Heart right ventricle (tissue), 16 donors: Measurements from ENCODE around the gene SDCCAG8. TPM values are rescaled to one million over a fixed set of nuclear protein-coding genes. Genes with fewer than 3 reads are reported as not detected.

Source experiments
- ATAC-seq, 8 donors: fragments of 200-7000 bp; cut with Tn5 transposase; one replicate each; pipeline ENCODE4 v1.9.1; 2020; ENCODE audit warnings: mild to moderate bottlenecking in 8 of 8, moderate library complexity in 8 of 8, moderate number of reproducible peaks in 1 of 8
- DNase-seq, 2 donors: peaks; one replicate each; pipeline ENCODE4 v3.0.0-alpha.2; 2020
- H3K27ac ChIP-seq, 10 donors: fragments of 200-600 bp; sonication (generic) in 2 of 10; one replicate each; pipeline versions ENCODE4 v1.5.0 to v1.8.0; 2020 to 2022; ENCODE audit warnings: mild to moderate bottlenecking in 3 of 10
- H3K27me3 ChIP-seq, 7 donors: fragments of 200-600 bp; one replicate each; pipeline ENCODE4 v1.8.0; 2021 to 2022; ENCODE audit warnings: mild to moderate bottlenecking in 2 of 7
- H3K36me3 ChIP-seq, 9 donors: fragments of 200-600 bp; sonication (generic) in 1 of 9; one replicate each; pipeline versions ENCODE4 v1.5.0 to v1.8.0; 2020 to 2022; ENCODE audit warnings: mild to moderate bottlenecking in 2 of 9
- H3K4me1 ChIP-seq, 9 donors: fragments of 200-600 bp; sonication (generic) in 1 of 9; one replicate each; pipeline versions ENCODE4 v1.5.0 to v1.8.0; 2020 to 2022; ENCODE audit warnings: mild to moderate bottlenecking in 4 of 9
- H3K4me3 ChIP-seq, 10 donors: fragments of 200-600 bp; sonication (generic) in 2 of 10; one replicate each; pipeline versions ENCODE4 v1.5.0 to v1.8.0; 2020 to 2022; ENCODE audit warnings: mild to moderate bottlenecking in 7 of 10, moderate library complexity in 2 of 10
- H3K9me3 ChIP-seq, 11 donors: fragments of 200-600 bp in 10 of 11; sonication (generic) in 2 of 11; one replicate each; pipeline versions ENCODE4 v1.5.0 to v1.8.0; 2013 to 2022; ENCODE audit warnings: mild to moderate bottlenecking in 2 of 11, control low read depth in 1 of 11, moderate library complexity in 1 of 11
- WGBS, 2 donors: extraction: QIAGEN DNeasy Blood & Tissue Kit; methylation state at CpG; one replicate each; pipeline ENCODE4 v1.1.7; 2013; ENCODE audit warnings: inconsistent platforms in 1 of 2; 5-methylcytosine and 5-hydroxymethylcytosine counted together
- intact Hi-C, 10 donors: fragments of 100-400 bp; cut with DNase I; formaldehyde crosslinking; loops; one replicate each; pipeline versions ENCODE4 v1.11.1 to v1.14.2; 2022
- polyA plus RNA-seq, 2 donors: library from polyadenylated mRNA; stranded (reverse); fragments of 200-250 nt; gene quantifications; one replicate each; pipeline ENCODE4 v1.2.3, GENCODE V29; 2013
- total RNA-seq, 10 donors: library from RNA; stranded (reverse); fragmentation: NEBNext Ultra II Directional in 3 of 10; extraction: Animal tissue kit (Norgen Biotek cat#: 25700) in 3 of 10; gene quantifications; one replicate each; pipeline versions ENCODE4 v1.2.1 to v1.2.4, GENCODE V29; 2021 to 2023
- TF ChIP-seq, protein P1 (sequence below), 9 donors: fragments of 200-600 bp; sonication (generic) in 2 of 9; IDR thresholded peaks; one replicate each; pipeline versions ENCODE4 v1.5.0 to v1.8.0; 2021 to 2022; ENCODE audit warnings: antibody characterized with exemption in 9 of 9, mild to moderate bottlenecking in 5 of 9, moderate library complexity in 1 of 9
- donor health status: Arrhythmogenic right ventricular cardiomyopathy.
- donor health status: ischemic (EF 13 %, LVEDD 7.1; RV severe dilation, severe dysfunction).
- donor health status: healthy with polysubstance abuse.
- donor health status: DM: no; HTN: yes; CAD: no.
- donor health status: DM: no; HTN: no; CAD: no.
- donor health status: ischemic (EF 25% LVEDD 6.9; RV normal size, moderate dysfunction).
- donor health status: ischemic (EF 25% LVEDD 5.7; RV mildly dilated, moderate dysfunction).
- donor health status: healthy.
- donor health status: DM: yes; HTN: yes; CAD: no.
- donor health status: Ischemic cardiomyopathy.
- donor health status: ischemic (EF 35%, LVEDD 5.7; RV mildly dilated, moderate dysfunction).
- donor health status: nonischemic (EF 11% LVEDD 7.7; RV severe dilation, severe dysfunction).
- donor health status: DM: yes; HTN: yes; CAD: no.
- donor health status: PGD.
- donor health status: ischemic (EF 29% LVEDD 5.4; RV normal size, mild dysfunction).
- donor health status: nonischemic (EF 23%, LVEDD 6.1; RV moderate dilation, normal function).

SDCCAG8 gene
- total and polyA plus RNA-seq, 12 donors = 7.7 to 37.1 (median 26.3) TPM

DNA sequence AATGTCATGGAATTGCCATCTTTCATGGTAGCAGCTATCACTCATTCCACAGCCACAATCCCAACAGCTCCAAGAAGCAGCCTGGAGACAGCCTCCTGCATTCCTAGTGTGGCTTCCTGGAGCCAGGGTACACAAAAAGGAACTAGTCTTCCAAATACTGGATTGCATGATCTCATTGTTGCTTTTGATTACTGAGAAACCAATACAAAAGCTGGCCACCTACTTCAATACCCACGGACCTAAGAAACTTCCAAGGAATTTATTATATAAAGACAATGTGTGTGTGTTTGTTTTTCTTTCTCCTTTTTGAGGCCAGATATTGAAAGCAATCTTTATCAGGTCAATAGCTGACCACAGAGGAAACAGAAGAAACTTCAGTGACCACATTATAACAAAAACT is 26.3 kb upstream of the SDCCAG8 start:
- peaks cover 0 to 40% (median 28%) of the 10 kb centered on the region in 11 donors for H3K9me3 ChIP-seq
- no peaks in the 10 kb centered on the region for H3K27me3 ChIP-seq
- 71 to 98% methylated on average over 1 of the region's 1 CpG for WGBS, 2 donors
- TF ChIP-seq, protein P1, sequence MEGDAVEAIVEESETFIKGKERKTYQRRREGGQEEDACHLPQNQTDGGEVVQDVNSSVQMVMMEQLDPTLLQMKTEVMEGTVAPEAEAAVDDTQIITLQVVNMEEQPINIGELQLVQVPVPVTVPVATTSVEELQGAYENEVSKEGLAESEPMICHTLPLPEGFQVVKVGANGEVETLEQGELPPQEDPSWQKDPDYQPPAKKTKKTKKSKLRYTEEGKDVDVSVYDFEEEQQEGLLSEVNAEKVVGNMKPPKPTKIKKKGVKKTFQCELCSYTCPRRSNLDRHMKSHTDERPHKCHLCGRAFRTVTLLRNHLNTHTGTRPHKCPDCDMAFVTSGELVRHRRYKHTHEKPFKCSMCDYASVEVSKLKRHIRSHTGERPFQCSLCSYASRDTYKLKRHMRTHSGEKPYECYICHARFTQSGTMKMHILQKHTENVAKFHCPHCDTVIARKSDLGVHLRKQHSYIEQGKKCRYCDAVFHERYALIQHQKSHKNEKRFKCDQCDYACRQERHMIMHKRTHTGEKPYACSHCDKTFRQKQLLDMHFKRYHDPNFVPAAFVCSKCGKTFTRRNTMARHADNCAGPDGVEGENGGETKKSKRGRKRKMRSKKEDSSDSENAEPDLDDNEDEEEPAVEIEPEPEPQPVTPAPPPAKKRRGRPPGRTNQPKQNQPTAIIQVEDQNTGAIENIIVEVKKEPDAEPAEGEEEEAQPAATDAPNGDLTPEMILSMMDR (IDR thresholded peaks at IDR 0.05) = no peak
- H3K4me1 ChIP-seq = peaks cover 0 to 43% (median 15%) of the 10 kb centered on the region in 9 donors
- no peak overlapping the region for H3K4me3 ChIP-seq
- H3K36me3 ChIP-seq = peaks cover 0 to 25% (median 6%) of the 10 kb centered on the region in 9 donors
- no peak overlapping the region for H3K27ac ChIP-seq
- intact Hi-C loops = no loop called here
- no peak for DNase-seq
- no peak for ATAC-seq

DNA sequence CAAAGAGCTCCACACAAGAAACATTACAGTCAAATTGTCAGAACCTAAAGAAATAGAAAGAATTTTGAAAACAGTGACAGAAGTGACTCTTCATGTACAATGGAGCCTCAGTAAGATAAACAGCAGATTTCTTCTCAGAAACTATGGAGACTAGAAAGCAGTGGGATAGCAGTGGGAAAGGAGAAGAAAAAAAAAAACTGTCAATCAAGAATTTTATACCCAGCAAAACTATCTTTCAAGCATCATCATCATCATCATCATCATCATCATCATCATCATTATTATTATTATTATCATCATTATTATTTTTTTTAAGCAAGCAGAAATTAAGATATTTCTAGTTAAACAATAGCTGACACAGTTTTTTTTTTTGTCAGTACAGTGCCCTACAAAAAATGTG is 24.9 kb upstream of the SDCCAG8 start:
- no peak for ATAC-seq
- H3K36me3 ChIP-seq = peaks cover 0 to 18% (median 0%) of the 10 kb centered on the region in 9 donors
- TF ChIP-seq, protein P1 (IDR thresholded peaks at IDR 0.05) = no peak
- H3K27me3 ChIP-seq = no peaks in the 10 kb centered on the region
- H3K27ac ChIP-seq = no peak overlapping the region
- peaks cover 0 to 40% (median 28%) of the 10 kb centered on the region in 11 donors for H3K9me3 ChIP-seq
- DNase-seq = no peak
- peaks cover 0 to 48% (median 26%) of the 10 kb centered on the region in 9 donors for H3K4me1 ChIP-seq
- intact Hi-C loops = no loop called here
- no peak overlapping the region for H3K4me3 ChIP-seq

DNA sequence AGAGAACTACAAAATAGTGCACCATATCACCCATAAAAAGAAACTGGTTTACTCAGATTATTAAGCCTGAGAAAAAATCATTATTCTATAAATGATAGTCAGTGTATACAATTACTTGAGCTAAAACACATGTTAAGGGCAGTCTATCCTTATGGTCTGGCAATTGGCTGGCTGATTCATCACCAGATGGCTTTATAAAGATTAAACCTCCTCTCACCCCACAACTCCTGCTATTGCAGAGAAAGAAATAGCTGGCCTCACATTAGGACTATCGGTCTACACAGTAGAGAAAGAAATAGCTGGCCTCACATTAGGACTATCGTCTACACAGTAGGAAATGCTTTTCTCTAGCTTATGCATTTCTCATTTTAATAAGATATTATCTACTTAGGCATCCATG is 21.9 kb upstream of the SDCCAG8 start:
- Histone ChIP-seq H3K4me3 (no peak overlapping the region), H3K4me1 (peaks cover 0 to 46% (median 34%) of the 10 kb centered on the region in 9 donors), H3K27me3 (no peaks in the 10 kb centered on the region), H3K27ac (peak overlapping the region in 1 of 10 donors; percentile 13), H3K9me3 (peaks cover 0 to 38% (median 28%) of the 10 kb centered on the region in 11 donors), H3K36me3 (peaks cover 0 to 30% (median 7%) of the 10 kb centered on the region in 9 donors)
- 73 to 83% methylated on average over 2 of the region's 2 CpGs for WGBS, 2 donors
- ATAC-seq (peak in 2 of 8 donors; percentile 39 to 51), DNase-seq (no peak)
- TF ChIP-seq, protein P1 (IDR thresholded peaks at IDR 0.05) = no peak
- intact Hi-C loops = no loop called here

DNA sequence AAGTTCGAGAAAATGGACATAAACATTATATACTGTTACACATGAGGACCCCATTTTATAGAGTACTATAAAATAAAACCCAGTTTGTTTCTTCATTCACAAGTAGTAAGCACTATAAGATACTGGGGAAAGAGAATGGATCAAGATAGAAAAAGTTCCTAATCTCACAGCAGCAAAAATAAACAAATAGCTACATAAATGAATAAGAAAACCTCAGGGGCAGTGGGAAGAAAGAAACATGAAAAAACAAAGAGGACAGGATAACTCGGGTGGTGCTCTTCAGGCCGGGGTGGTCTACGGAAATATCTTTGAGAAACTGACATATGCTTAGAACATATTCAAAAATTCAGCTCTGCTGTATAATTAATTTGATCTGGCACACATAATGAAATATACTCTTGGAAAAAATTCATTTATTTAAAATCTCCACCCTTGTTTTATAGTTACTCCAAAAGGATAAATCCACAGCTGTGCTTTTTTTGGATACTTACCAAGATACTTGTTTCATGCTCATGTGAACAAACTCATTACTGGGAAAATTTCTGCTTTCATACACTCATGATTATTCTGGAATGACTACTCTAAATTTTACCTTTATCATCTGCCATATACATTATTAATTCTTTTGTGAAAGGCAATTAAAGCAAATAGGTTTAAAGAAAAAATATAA is 20.7 kb upstream of the SDCCAG8 start:
- TF ChIP-seq, protein P1 (IDR thresholded peaks at IDR 0.05) = no peak
- Histone ChIP-seq H3K4me3 (no peak overlapping the region), H3K27ac (peak overlapping the region in 4 of 10 donors; percentile 17 to 54 (median 50)), H3K4me1 (peaks cover 0 to 49% (median 34%) of the 10 kb centered on the region in 9 donors), H3K9me3 (peaks cover 0 to 26% (median 20%) of the 10 kb centered on the region in 11 donors), H3K36me3 (peaks cover 0 to 34% (median 7%) of the 10 kb centered on the region in 9 donors), H3K27me3 (no peaks in the 10 kb centered on the region)
- ATAC-seq (peak in 6 of 8 donors; percentile 47 to 76 (median 63)), DNase-seq (no peak)
- WGBS, 2 donors = 53 to 55% methylated on average over 4 of the region's 4 CpGs
- intact Hi-C loops = no loop called here
